Stimulated activated CD8-positive, alpha-beta memory T cell treated with anti-CD3 and anti-CD28 coated beads, Interleukin-7, amount 100 ng/mL, for 48 hours (primary cell): Measurements from ENCODE around the gene MRPL14.

ENCODE experiments used
- DNase-seq, 2 donors: peaks; one replicate each; pipeline ENCODE4 v3.0.0-alpha.2; 2020; ENCODE audit warnings: low read depth in 1 of 2; ENCODE audit errors: extremely low read depth in 1 of 2

Gene MRPL14

GRCh38 chr6:44067173-44068139, 59.8 kb downstream of the MRPL14 start:
- DNase-seq = no peak

GRCh38 chr6:44066394-44067172, 60.7 kb downstream of the MRPL14 start:
- DNase-seq = no peak

GRCh38 chr6:44065443-44066140, 61.7 kb downstream of the MRPL14 start:
- DNase-seq = no peak

- no peak for DNase-seq
These were observed 62.3 kb downstream of the MRPL14 start for GRCh38 chr6:44064948-44065272.

GRCh38 chr6:44064089-44064947, 62.9 kb downstream of the MRPL14 start:
- no peak for DNase-seq

- DNase-seq = no peak
These were observed 63.6 kb downstream of the MRPL14 start for GRCh38 chr6:44063561-44064059.
